Thoracic aorta (tissue), 2 donors: ENCODE data around the gene DEFB124. TPM values are rescaled to one million over a fixed set of nuclear protein-coding genes. Genes with fewer than 3 reads are reported as not detected.
"Not testable (repeated sequence)": the region's sequence is repeated elsewhere in the genome, so short reads cannot be mapped to it uniquely, and the experiment has no call there.

Source experiments
- ATAC-seq: fragments of 150-250 bp; one replicate; pipeline ENCODE4 v1.8.0; 2017; ENCODE audit warnings: low read depth; ENCODE audit not compliant: insufficient number of reproducible peaks, low FRiP score
- DNase-seq: peaks from one replicate; pipeline ENCODE4 v3.0.0-alpha.2; 2020; ENCODE audit warnings: low spot score
- H3K27ac ChIP-seq, 2 donors: fragments of 200-600 bp; sonication (generic); 1 replicate in 1 of 2; 2 replicates in 1 of 2; pipeline ENCODE4 v1.5.1; 2016; ENCODE audit warnings: mild to moderate bottlenecking in 2 of 2, moderate library complexity in 2 of 2
- H3K27me3 ChIP-seq: fragments of 200-600 bp; sonication (generic); replicated peaks from 2 replicates; pipeline ENCODE4 v1.6.0; 2016; ENCODE audit warnings: mild to moderate bottlenecking; ENCODE audit not compliant: insufficient read depth
- H3K36me3 ChIP-seq: fragments of 200-600 bp; sonication (generic); one replicate; pipeline ENCODE4 v1.5.1; 2016
- H3K4me1 ChIP-seq, 2 donors: fragments of 200-600 bp; sonication (generic); 1 replicate in 1 of 2; 2 replicates in 1 of 2; pipeline versions ENCODE4 v1.5.1 to v1.6.0; 2016; ENCODE audit warnings: low read depth in 2 of 2, mild to moderate bottlenecking in 1 of 2; ENCODE audit not compliant: control insufficient read depth in 1 of 2
- H3K4me3 ChIP-seq: fragments of 200-600 bp; sonication (generic); 2 replicates; pipeline ENCODE4 v1.5.1; 2016; ENCODE audit warnings: mild to moderate bottlenecking
- H3K9me3 ChIP-seq: fragments of 200-600 bp; sonication (generic); 2 replicates; pipeline ENCODE4 v1.5.1; 2016
- CTCF ChIP-seq: fragments of 200-600 bp; sonication (generic); IDR thresholded peaks from one replicate; pipeline ENCODE4 v1.5.1; 2019; ENCODE audit warnings: antibody characterized with exemption
- total RNA-seq, 2 donors: library from RNA; depleted of rRNA; stranded (reverse); fragments of >200 nt; gene quantifications; one replicate each; pipeline versions ENCODE4 v1.1.0 to v1.2.3, GENCODE V29; 2016

The DEFB124 gene
- total RNA-seq, 2 donors from 2014 or later = not detected

- TF ChIP-seq CTCF = no peak
- no peak overlapping the region for H3K27ac ChIP-seq
- no peaks in the 10 kb centered on the region for H3K27me3 ChIP-seq
- no peak for ATAC-seq
- H3K36me3 ChIP-seq = no peaks in the 10 kb centered on the region
- DNase-seq = no peak
- no peaks in the 10 kb centered on the region for H3K9me3 ChIP-seq
- H3K4me1 ChIP-seq = peaks cover 6 to 10% of the 10 kb centered on the region in 2 donors
- no peak overlapping the region for H3K4me3 ChIP-seq
Observed at GRCh38 chr20:31474097-31474436, 860 bp downstream of the DEFB124 start.

GRCh38 chr20:31473331-31474096 lies 1.4 kb downstream of the DEFB124 start:
- no peak for TF ChIP-seq CTCF
- no peaks in the 10 kb centered on the region for H3K9me3 ChIP-seq
- peaks cover 6 to 10% of the 10 kb centered on the region in 2 donors for H3K4me1 ChIP-seq
- H3K36me3 ChIP-seq = no peaks in the 10 kb centered on the region
- H3K27me3 ChIP-seq = no peaks in the 10 kb centered on the region
- DNase-seq (no peak), ATAC-seq (no peak)
- no peak overlapping the region for H3K27ac ChIP-seq
- no peak overlapping the region for H3K4me3 ChIP-seq

GRCh38 chr20:31472395-31473330 lies 2.3 kb downstream of the DEFB124 start:
- no peak for ATAC-seq
- Histone ChIP-seq H3K36me3 (no peaks in the 10 kb centered on the region), H3K27me3 (no peaks in the 10 kb centered on the region), H3K4me1 (peaks cover 6 to 10% of the 10 kb centered on the region in 2 donors), H3K27ac (no peak overlapping the region), H3K9me3 (no peaks in the 10 kb centered on the region), H3K4me3 (no peak overlapping the region)
- TF ChIP-seq CTCF = no peak
- no peak for DNase-seq

GRCh38 chr20:31470946-31471345 lies 4.0 kb downstream of the DEFB124 start:
- not testable (repeated sequence) for ATAC-seq, H3K4me3 ChIP-seq, H3K4me1 ChIP-seq, H3K27me3 ChIP-seq, H3K36me3 ChIP-seq, H3K27ac ChIP-seq, H3K9me3 ChIP-seq, DNase-seq

GRCh38 chr20:31454361-31454760 lies 20.6 kb downstream of the DEFB124 start:
- no peak for ATAC-seq
- Histone ChIP-seq H3K27ac (no peak overlapping the region), H3K27me3 (no peaks in the 10 kb centered on the region), H3K4me1 (peaks cover 7 to 11% of the 10 kb centered on the region in 2 donors), H3K4me3 (no peak overlapping the region), H3K9me3 (no peaks in the 10 kb centered on the region), H3K36me3 (no peaks in the 10 kb centered on the region)
- TF ChIP-seq CTCF = no peak
- no peak for DNase-seq
